Stimulated activated CD8-positive, alpha-beta memory T cell treated with anti-CD3 and anti-CD28 coated beads, Interleukin-7, amount 100 ng/mL, for 24 hours (primary cell): ENCODE data around the gene ATG10.
"Not testable (repeated sequence)": the region's sequence is repeated elsewhere in the genome, so short reads cannot be mapped to it uniquely, and the experiment has no call there.

Source experiments
- DNase-seq: peaks from one replicate; pipeline ENCODE4 v3.0.0-alpha.2; 2020; ENCODE audit warnings: low read depth

ATG10 gene

DNA sequence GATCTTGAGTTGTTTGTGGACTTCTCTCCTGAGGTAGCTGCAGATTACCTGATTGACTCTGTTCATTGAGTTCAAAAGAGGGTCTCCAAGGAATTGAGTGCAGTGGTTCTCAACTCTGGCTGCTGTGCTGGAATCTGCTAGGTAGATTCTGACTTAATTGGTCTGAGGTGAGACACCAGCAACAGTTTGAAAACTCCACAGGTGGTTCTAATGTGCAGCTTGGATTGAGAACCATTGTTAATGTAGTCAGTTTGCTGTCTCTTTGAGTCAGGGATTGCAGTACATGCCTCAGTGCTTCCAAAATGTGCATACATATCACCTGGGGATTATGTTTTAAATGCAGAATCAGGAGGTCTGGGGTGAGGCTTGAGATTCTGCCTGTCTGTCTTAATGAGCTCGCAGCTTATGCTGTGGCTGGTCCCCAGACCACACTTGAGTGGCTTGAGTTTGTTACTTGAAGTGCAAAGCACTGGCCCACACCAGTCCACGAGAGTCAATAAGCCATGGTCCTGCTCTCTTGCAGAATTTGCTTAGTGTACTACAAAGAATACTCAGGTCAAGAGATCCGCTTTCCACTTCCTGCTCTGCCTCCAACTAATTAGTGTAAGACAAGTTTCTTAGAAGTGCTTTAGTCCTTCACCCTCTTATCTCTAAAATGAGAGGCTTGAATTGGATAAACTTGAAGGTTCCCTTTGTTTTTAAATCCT, 82.3 kb downstream of the ATG10 start:
- DNase-seq = no peak

GRCh38 chr5:82057051-82057450, 85.2 kb downstream of the ATG10 start:
- DNase-seq = no peak

DNA sequence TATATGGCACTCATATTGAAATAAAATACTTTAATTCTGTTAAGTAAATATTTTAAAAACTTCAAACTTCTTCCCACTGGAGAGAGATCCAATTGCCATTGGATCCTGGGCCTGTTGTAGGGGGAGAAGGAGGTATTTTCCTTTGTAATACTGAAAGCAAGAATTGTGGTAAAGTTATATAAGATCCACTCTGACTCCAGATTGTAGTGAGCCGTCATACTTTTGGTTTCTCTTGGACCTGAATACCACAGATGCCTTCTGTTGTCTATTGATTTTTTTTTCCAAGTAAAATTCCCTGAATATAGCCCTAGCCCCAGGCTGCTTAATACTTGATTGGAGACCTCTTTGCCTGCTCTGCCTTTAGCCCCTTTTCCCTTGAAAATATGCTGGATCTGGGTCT, 86.9 kb downstream of the ATG10 start:
- no peak for DNase-seq

- DNase-seq = no peak
These were observed 95.0 kb downstream of the ATG10 start for GRCh38 chr5:82066791-82067190.

- not testable (repeated sequence) for DNase-seq
These were observed 96.2 kb downstream of the ATG10 start for GRCh38 chr5:82068042-82068441.

- no peak for DNase-seq
These were observed 96.9 kb downstream of the ATG10 start for GRCh38 chr5:82068723-82069122.

GRCh38 chr5:82072138-82072537, 100.3 kb downstream of the ATG10 start:
- no peak for DNase-seq

DNA sequence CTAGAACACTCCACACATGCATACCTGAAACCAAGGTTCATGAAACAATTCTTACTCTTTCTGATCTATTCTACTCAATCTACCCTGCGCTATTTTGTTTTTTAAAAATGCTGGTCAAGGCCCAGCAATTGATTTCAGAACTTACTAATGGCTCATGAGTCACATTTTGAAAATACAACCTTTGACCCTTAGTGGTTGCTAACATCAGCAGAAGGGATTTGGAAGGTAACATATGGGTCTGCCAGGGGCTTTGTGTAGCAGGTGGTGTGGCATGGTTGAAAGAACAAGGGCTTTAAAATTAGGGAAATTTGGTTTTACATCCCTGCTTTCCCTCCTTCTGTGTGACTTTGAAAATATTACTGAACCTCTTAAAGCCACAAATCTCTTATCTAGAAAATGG, 101.4 kb downstream of the ATG10 start:
- DNase-seq = no peak

DNA sequence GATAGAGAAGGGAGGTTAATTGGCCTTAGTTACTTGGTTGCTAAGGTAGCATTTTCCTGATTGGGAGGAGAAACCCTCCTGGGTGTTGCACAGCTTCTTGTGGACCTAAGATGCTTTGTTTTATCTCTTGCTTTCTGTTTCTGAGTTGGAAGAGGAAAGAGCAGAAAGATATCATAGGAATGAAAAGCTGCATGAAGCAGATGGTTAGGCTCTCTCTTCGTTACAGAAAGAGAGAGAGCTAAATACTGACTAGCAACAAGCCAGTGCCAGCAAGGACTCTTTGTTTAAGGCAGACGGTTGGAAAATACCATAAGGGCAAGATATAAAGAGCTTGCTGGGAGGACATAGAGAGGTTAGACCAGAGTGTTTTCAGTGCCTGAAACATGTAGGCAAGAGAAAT, 103.1 kb downstream of the ATG10 start:
- no peak for DNase-seq

DNA sequence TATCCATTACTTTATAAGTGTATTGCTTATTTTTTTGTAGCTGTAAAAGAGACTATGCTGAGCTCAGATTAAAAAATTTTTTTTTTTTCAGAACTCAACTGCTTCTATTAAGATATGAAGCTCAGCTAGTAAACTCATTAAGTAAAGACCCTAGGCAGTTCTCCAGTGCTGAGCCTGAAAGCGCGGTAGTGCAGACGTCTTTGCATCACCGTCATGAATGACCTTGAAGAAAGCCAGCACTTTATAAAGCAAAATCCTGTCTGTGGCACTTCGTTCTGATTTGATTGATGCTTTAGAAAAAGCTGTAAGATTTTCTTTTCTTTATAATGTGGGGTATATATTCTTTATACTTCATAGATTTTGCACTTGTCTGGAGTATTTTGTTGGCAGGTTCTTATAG, 105.7 kb downstream of the ATG10 start:
- DNase-seq = no peak

DNA sequence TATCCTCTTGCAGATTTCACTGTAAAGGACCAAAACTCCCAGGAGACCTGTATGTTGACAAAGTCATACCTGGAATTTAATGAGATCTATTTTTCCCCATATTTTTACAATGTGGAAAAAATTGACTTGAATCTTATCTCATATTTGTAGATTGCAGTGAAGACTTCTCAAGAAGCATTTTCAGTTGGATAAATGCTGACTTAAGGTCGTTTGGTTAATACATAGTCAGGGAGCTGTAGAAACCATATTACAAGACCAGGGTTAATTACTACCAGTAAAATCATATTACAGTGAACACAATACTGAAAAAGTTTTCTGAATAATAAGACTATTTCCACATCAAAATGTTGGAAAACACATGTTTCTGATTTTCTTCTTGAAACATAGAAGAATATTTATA, 119.8 kb downstream of the ATG10 start:
- no peak for DNase-seq

- DNase-seq = no peak
These were observed 123.7 kb downstream of the ATG10 start for GRCh38 chr5:82095536-82095935.

- no peak for DNase-seq
These were observed 124.4 kb downstream of the ATG10 start for GRCh38 chr5:82096249-82096648.

DNA sequence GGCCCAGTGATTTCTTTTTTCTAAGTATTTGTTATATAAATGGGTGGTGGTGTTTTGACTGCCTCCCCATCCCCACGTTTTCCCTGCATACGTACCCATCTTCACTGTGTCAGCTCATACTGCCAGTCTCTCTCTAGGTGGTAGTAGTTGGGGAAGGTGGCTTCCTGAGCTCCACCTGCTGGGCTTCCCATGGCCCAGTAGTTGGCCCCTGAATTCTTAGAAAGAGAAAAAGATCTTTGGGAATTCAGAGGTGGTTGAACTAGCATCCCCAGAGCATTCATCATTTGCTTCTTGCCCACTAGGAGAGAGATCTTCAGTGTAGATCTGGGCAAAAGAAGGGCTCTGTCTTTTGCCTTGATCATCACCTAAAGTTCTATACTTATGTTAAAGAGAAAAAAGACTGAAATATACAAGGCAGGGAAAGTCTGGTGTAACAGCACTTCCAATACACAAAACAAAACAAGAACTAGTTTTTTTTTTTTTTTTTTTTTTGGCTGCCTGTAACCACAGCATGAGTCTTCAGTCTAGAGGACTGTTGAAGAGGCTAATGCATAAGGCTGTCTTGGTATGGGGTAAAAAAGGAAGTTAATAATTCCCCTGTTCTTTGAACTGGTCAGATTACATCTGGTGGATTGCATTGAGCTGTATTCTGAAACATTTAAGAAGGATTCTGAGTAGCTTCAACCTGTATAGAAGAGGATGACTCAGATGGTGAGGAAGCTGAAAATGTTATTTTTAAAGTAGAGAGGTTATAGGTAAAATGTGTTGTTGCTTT, 128.7 kb downstream of the ATG10 start:
- no peak for DNase-seq

GRCh38 chr5:82104872-82105271, 133.0 kb downstream of the ATG10 start:
- no peak for DNase-seq

DNA sequence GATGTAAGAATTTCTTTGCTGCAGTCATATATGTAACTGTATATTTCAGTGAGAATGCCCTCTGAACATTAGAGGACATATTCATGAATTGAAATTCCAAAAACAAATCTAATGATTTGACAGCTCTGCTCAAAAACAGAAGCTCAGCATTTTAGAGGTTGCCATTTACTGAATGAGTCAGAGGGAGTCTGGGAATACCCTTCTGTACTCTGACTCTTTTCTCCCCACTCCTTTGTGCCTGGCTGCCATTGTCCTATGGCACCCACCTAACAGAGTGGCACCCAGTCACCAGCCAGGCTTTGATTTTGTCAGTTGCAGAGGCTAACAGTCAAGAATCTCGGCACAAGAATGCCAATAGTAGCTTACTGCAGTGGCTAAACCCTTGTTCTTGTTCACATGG, 133.6 kb downstream of the ATG10 start:
- no peak for DNase-seq

- DNase-seq = no peak
These were observed 134.4 kb downstream of the ATG10 start for GRCh38 chr5:82106207-82106606.

GRCh38 chr5:82106756-82107155, 134.9 kb downstream of the ATG10 start:
- no peak for DNase-seq

DNA sequence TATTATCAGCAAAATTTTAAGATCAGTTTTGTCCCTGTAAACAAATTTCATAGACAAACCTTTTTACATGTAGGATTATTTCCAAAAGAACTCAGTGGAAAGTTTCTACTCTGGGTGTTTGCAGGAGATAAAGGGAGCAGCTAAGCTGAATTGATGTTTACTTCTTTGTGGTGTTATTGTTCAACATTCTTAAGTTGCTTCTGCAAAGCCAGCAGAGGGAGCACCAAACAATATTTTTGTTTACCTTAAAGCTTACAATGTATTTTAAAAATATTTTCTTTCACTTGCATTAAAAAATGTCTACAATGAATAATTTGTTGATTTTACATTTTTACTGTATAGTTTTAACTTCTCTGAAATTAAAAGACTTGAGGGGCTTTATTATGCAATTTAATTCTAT, 135.4 kb downstream of the ATG10 start:
- DNase-seq = no peak

GRCh38 chr5:82109013-82109412, 137.2 kb downstream of the ATG10 start:
- DNase-seq = no peak

GRCh38 chr5:82109915-82110314, 138.1 kb downstream of the ATG10 start:
- not testable (repeated sequence) for DNase-seq

DNA sequence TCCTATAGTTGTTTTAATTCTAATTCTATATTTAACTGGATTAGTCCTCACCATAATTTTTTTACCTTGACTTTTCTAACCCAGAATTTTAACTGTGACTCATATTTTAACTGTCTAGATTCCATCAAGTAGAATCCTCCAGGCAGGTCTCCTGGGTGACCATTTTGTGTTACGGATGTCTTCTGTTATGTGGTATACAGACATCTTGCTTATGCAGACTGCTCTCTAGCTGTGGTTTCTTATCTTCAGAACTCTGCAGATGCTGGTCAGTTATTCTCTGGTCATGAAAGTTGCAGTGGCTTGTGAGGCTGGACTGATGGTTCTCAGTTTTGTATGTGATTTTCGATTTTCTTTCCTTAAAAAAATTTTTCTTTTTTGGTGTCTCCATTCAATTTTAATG, 139.4 kb downstream of the ATG10 start:
- DNase-seq = no peak

GRCh38 chr5:82115858-82116257, 144.0 kb downstream of the ATG10 start:
- no peak for DNase-seq

GRCh38 chr5:82119889-82120288, 148.1 kb downstream of the ATG10 start:
- no peak for DNase-seq
